PC-9 (cell line): Measurements from ENCODE around the gene PARP2.

ENCODE experiments used
- CTCF ChIP-seq: fragments of 200-600 bp; sonication (generic); conservative IDR thresholded peaks from 2 replicates; pipeline ENCODE4 v1.6.1; 2017; ENCODE audit warnings: mixed run types, antibody characterized with exemption, mild to moderate bottlenecking, moderate library complexity
- EZH2 ChIP-seq: fragments of 200-600 bp; sonication (generic); IDR thresholded peaks from 2 replicates; pipeline ENCODE4 v1.8.0; 2017; ENCODE audit warnings: antibody characterized with exemption, low read depth

GRCh38 chr14:20341646-20342045 is 1.8 kb upstream of the PARP2 start:
- TF ChIP-seq CTCF (no peak), EZH2 (no peak)
